Astrocyte (in vitro differentiated cells and primary cell): ENCODE results near the gene COL16A1. TPM values are rescaled to one million over a fixed set of nuclear protein-coding genes. Genes with fewer than 3 reads are reported as not detected.
A peak's percentile ranks its signal among the peaks of the same experiment; 100 is the strongest.

ENCODE experiments used
- DNase-seq: peaks from one replicate; pipeline ENCODE4 v3.0.0-alpha.2; 2010; ENCODE audit warnings: low read depth
- FAIRE-seq: peaks from 2 replicates; lab custom pipeline; 2011; peaks lifted over from hg19 to GRCh38; lab: Jason Lieb, UNC
- H2AFZ ChIP-seq: 2 replicates; pipeline ENCODE4 v1.6.0; 2012; ENCODE audit warnings: low read depth, low read length, inconsistent platforms
- H3K27ac ChIP-seq: 2 replicates; pipeline ENCODE4 v1.5.1; 2011; ENCODE audit warnings: low read depth, low read length, inconsistent platforms
- H3K27me3 ChIP-seq: 2 replicates; pipeline ENCODE4 v1.6.0; 2011; ENCODE audit warnings: low read length, inconsistent platforms; ENCODE audit not compliant: insufficient read depth
- H3K36me3 ChIP-seq: 2 replicates; pipeline ENCODE4 v1.5.1; 2011; ENCODE audit warnings: low read length, inconsistent platforms; ENCODE audit not compliant: insufficient read depth
- H3K4me1 ChIP-seq: 2 replicates; pipeline ENCODE4 v1.5.1; 2011; ENCODE audit warnings: low read length, inconsistent platforms; ENCODE audit not compliant: insufficient read depth
- H3K4me2 ChIP-seq: 2 replicates; pipeline ENCODE4 v1.6.0; 2012; ENCODE audit warnings: low read length, inconsistent platforms
- H3K4me3 ChIP-seq: 2 replicates; pipeline ENCODE4 v1.5.1; 2011; ENCODE audit warnings: low read depth, mild to moderate bottlenecking, low read length, inconsistent platforms; ENCODE audit not compliant: insufficient read depth
- H3K79me2 ChIP-seq: 2 replicates; pipeline ENCODE4 v1.6.0; 2012; ENCODE audit warnings: mild to moderate bottlenecking, low read length, inconsistent platforms; ENCODE audit not compliant: insufficient read depth
- H3K9ac ChIP-seq: 2 replicates; pipeline ENCODE4 v1.6.0; 2012; ENCODE audit warnings: mild to moderate bottlenecking, low read length, inconsistent platforms
- H3K9me3 ChIP-seq: 2 replicates; pipeline ENCODE4 v1.5.1; 2012; ENCODE audit warnings: low read depth, mild to moderate bottlenecking, low read length, inconsistent platforms; ENCODE audit not compliant: insufficient read depth
- H4K20me1 ChIP-seq: 2 replicates; pipeline ENCODE4 v1.6.0; 2012; ENCODE audit warnings: low read length, inconsistent platforms; ENCODE audit not compliant: insufficient read depth
- H3K27ac Mint-ChIP-seq: one replicate; pipeline ENCODE4 v1.8.0; 2021; ENCODE audit warnings: mild to moderate bottlenecking, mixed read lengths; ENCODE audit not compliant: unreplicated experiment
- H3K27me3 Mint-ChIP-seq: one replicate; pipeline ENCODE4 v1.8.0; 2021; ENCODE audit warnings: low read depth, mixed read lengths; ENCODE audit not compliant: unreplicated experiment
- H3K36me3 Mint-ChIP-seq: one replicate; pipeline ENCODE4 v1.8.0; 2021; ENCODE audit warnings: low read depth, mixed read lengths; ENCODE audit not compliant: unreplicated experiment
- H3K4me1 Mint-ChIP-seq: one replicate; pipeline ENCODE4 v1.8.0; 2021; ENCODE audit warnings: low read depth, mixed read lengths; ENCODE audit not compliant: unreplicated experiment
- H3K4me3 Mint-ChIP-seq: one replicate; pipeline ENCODE4 v1.8.0; 2021; ENCODE audit warnings: mild to moderate bottlenecking, moderate library complexity, mixed read lengths; ENCODE audit not compliant: unreplicated experiment
- H3K9me3 Mint-ChIP-seq: one replicate; pipeline ENCODE4 v1.8.0; 2021; ENCODE audit warnings: mild to moderate bottlenecking, mixed read lengths; ENCODE audit not compliant: unreplicated experiment
- EZH2 ChIP-seq: IDR thresholded peaks from 2 replicates; pipeline ENCODE4 v1.6.1; 2012; ENCODE audit warnings: mild to moderate bottlenecking, low read length, inconsistent platforms; ENCODE audit not compliant: insufficient read depth
- total RNA-seq: library from RNA; stranded (reverse); gene quantifications from 2 replicates; pipeline ENCODE4 v1.2.1, GENCODE V29; 2021
- TF ChIP-seq, protein P1 (sequence below): IDR thresholded peaks from 2 replicates; pipeline ENCODE4 v1.5.1; 2011; ENCODE audit warnings: low read depth, mild to moderate bottlenecking, inconsistent platforms, low read length, moderate library complexity; ENCODE audit not compliant: insufficient read depth

The COL16A1 gene
- total RNA-seq, 1 donor from 2014 or later, result 42.9 TPM

DNA sequence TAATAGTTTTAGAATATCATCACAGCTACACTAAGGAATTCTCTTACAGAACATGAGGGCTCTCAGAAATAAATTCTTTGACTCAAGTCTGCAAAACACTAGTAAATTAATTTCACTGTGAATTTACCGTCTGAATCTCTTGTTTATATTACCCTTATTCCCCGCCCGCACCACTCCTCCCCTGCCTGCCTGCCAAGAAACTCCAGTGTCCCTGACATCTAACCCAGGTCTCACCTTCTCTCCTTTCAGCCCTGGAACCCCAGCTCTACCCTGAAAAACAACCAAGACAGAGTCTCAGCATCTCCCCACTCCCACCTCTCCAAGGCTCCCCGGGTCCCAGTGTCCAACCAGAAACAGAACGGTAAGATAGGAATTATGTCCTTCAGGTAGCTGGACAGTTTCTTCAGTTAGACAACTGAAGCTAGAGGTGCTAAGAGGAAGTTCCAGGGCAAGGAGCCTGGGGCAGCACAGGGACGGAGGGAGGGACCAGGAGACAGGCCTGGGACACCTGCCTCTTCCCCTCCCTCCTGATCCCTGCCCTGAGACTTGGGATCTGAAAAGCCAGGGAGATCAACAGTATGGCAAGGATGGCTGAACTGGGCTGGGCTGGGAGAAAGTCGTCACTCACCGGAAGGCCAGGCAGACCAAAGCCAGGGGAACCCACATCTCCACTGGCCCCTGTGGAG lies 15.4 kb downstream of the COL16A1 start:
- H3K27ac Mint-ChIP-seq, result peak overlapping the region; percentile 47
- no peak for FAIRE-seq

DNA sequence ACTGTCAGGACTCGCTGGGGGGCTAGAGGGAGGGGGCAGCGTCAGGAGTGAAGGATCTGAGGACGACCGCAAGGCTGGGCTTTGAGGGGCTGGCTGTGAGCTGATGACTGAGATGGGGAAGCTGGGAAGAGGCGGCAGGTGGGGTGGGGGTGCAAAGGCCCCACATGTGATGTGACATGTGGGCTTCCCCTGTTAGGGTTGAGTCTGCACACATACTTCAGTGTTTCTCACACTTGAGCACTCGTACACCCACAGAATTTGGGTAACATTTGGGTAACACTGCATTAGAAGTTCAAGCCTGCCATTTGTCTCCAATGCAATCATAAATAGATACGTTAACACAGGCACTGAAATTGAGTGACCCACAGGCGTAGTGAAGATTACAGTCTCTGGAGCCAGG lies 16.2 kb downstream of the COL16A1 start:
- no peak overlapping the region for H3K9ac ChIP-seq
- Mint-ChIP-seq H3K9me3 (peaks cover 3% of the 10 kb centered on the region), H3K4me3 (no peak overlapping the region), H3K27ac (no peak overlapping the region), H3K36me3 (peaks cover 19% of the 10 kb centered on the region), H3K27me3 (peaks cover 4% of the 10 kb centered on the region), H3K4me1 (peaks cover 41% of the 10 kb centered on the region)
- no peak overlapping the region for H3K27ac ChIP-seq
- no peaks in the 10 kb centered on the region for H3K9me3 ChIP-seq
- no peaks in the 10 kb centered on the region for H4K20me1 ChIP-seq
- no peak for DNase-seq
- peaks cover 30% of the 10 kb centered on the region for H3K4me1 ChIP-seq
- no peaks in the 10 kb centered on the region for H3K79me2 ChIP-seq
- peaks cover 20% of the 10 kb centered on the region for H3K36me3 ChIP-seq
- H2AFZ ChIP-seq, result no peak overlapping the region
- TF ChIP-seq, protein P1, sequence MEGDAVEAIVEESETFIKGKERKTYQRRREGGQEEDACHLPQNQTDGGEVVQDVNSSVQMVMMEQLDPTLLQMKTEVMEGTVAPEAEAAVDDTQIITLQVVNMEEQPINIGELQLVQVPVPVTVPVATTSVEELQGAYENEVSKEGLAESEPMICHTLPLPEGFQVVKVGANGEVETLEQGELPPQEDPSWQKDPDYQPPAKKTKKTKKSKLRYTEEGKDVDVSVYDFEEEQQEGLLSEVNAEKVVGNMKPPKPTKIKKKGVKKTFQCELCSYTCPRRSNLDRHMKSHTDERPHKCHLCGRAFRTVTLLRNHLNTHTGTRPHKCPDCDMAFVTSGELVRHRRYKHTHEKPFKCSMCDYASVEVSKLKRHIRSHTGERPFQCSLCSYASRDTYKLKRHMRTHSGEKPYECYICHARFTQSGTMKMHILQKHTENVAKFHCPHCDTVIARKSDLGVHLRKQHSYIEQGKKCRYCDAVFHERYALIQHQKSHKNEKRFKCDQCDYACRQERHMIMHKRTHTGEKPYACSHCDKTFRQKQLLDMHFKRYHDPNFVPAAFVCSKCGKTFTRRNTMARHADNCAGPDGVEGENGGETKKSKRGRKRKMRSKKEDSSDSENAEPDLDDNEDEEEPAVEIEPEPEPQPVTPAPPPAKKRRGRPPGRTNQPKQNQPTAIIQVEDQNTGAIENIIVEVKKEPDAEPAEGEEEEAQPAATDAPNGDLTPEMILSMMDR, result no peak
- TF ChIP-seq EZH2, result no peak
- no peak overlapping the region for H3K4me3 ChIP-seq
- H3K27me3 ChIP-seq, result no peaks in the 10 kb centered on the region
- no peak for FAIRE-seq
- no peak overlapping the region for H3K4me2 ChIP-seq

More for the DNA sequence above, 15.4 kb downstream of the COL16A1 start:
- Histone ChIP-seq H2AFZ (no peak overlapping the region), H3K36me3 (peaks cover 15% of the 10 kb centered on the region), H3K9ac (no peak overlapping the region), H4K20me1 (no peaks in the 10 kb centered on the region), H3K4me1 (peaks cover 30% of the 10 kb centered on the region), H3K27ac (no peak overlapping the region), H3K4me3 (no peak overlapping the region), H3K4me2 (no peak overlapping the region), H3K27me3 (no peaks in the 10 kb centered on the region), H3K9me3 (no peaks in the 10 kb centered on the region), H3K79me2 (no peaks in the 10 kb centered on the region)
- H3K27me3 Mint-ChIP-seq, result peaks cover 4% of the 10 kb centered on the region
- peaks cover 41% of the 10 kb centered on the region for H3K4me1 Mint-ChIP-seq
- no peak for TF ChIP-seq EZH2
- TF ChIP-seq, protein P1, result no peak
- peaks cover 3% of the 10 kb centered on the region for H3K9me3 Mint-ChIP-seq
- DNase-seq, result no peak
- peak overlapping the region; percentile 57 for H3K4me3 Mint-ChIP-seq
- peaks cover 19% of the 10 kb centered on the region for H3K36me3 Mint-ChIP-seq

DNA sequence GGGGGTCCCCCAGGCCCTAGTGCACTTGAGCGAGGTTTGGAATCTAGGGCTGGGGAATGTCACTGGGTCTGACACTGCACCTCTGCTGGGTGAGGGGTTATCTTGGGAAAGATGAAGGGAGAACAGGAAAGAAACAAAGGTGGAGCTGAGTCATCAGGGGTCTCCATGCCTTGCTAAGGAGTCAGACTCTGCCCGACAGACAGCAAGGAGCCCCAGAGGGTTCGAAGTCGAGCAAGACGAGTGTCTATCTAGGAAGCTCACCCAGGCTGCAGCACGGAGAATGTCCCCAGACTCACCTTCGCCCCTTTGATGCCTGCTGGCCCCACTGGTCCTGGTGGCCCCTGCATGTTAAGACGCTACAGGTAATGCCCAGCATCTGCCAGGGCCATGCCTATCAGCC lies 18.0 kb downstream of the COL16A1 start:
- FAIRE-seq, result no peak
- Mint-ChIP-seq H3K4me1 (peaks cover 36% of the 10 kb centered on the region), H3K9me3 (peaks cover 3% of the 10 kb centered on the region), H3K27ac (no peak overlapping the region), H3K27me3 (peaks cover 4% of the 10 kb centered on the region), H3K4me3 (no peak overlapping the region), H3K36me3 (peaks cover 26% of the 10 kb centered on the region)
- Histone ChIP-seq H3K4me1 (peaks cover 32% of the 10 kb centered on the region), H3K27me3 (no peaks in the 10 kb centered on the region), H3K36me3 (peaks cover 28% of the 10 kb centered on the region), H3K4me2 (no peak overlapping the region), H3K27ac (no peak overlapping the region), H3K9me3 (no peaks in the 10 kb centered on the region), H4K20me1 (no peaks in the 10 kb centered on the region), H2AFZ (no peak overlapping the region), H3K79me2 (no peaks in the 10 kb centered on the region), H3K4me3 (no peak overlapping the region), H3K9ac (no peak overlapping the region)
- TF ChIP-seq, protein P1, result no peak
- TF ChIP-seq EZH2, result no peak
- DNase-seq, result no peak
